Transverse colon (tissue), 4 donors: ENCODE data around the gene CRMP1. TPM values are rescaled to one million over a fixed set of nuclear protein-coding genes. Genes with fewer than 3 reads are reported as not detected.

Experiments used
- DNase-seq: peaks from one replicate; pipeline ENCODE4 v3.0.0-alpha.2; 2019
- H3K27ac ChIP-seq, 4 donors: fragments of 200-600 bp; sonication (generic); 2 replicates each; pipeline ENCODE4 v1.5.1; 2016 to 2018; ENCODE audit warnings: inconsistent platforms in 4 of 4
- H3K27me3 ChIP-seq: fragments of 200-600 bp; sonication (generic); 2 replicates; pipeline ENCODE4 v1.5.1; 2017; ENCODE audit warnings: inconsistent platforms
- H3K36me3 ChIP-seq, 4 donors: fragments of 200-600 bp; sonication (generic); 2 replicates each; pipeline ENCODE4 v1.5.1; 2017 to 2019; ENCODE audit warnings: inconsistent platforms in 4 of 4
- H3K4me1 ChIP-seq, 4 donors: fragments of 200-600 bp; sonication (generic); 2 replicates each; pipeline ENCODE4 v1.5.1; 2017 to 2020; ENCODE audit warnings: inconsistent platforms in 4 of 4
- H3K4me3 ChIP-seq, 4 donors: fragments of 200-600 bp; sonication (generic); 1 replicate in 1 of 4; 2 replicates in 3 of 4; pipeline versions ENCODE4 v1.5.1 to v1.6.1; 2017 to 2019; ENCODE audit warnings: inconsistent platforms in 4 of 4
- H3K9me3 ChIP-seq, 2 donors: fragments of 200-600 bp; sonication (generic); 2 replicates each; pipeline ENCODE4 v1.5.1; 2017 to 2019; ENCODE audit warnings: inconsistent platforms in 2 of 2
- CTCF ChIP-seq, 5 experiments: fragments of 200-600 bp in 3 of 5; fragments of 450-650 bp in 2 of 5; sonication (generic) in 3 of 5; IDR thresholded peaks; 1 replicate in 2 of 5; 2 replicates in 3 of 5; pipeline ENCODE4 v1.5.1; 2016 to 2017; ENCODE audit warnings: antibody characterized with exemption in 5 of 5, inconsistent platforms in 3 of 5, mild to moderate bottlenecking in 2 of 5, moderate library complexity in 1 of 5
- EP300 ChIP-seq: sonication (generic); formaldehyde crosslinking; IDR thresholded peaks from one replicate; pipeline ENCODE4 v1.6.1; 2017; ENCODE audit warnings: antibody characterized with exemption, low read depth
- POLR2A ChIP-seq: fragments of 450-650 bp; IDR thresholded peaks from one replicate; pipeline ENCODE4 v1.6.1; 2016; ENCODE audit warnings: antibody characterized with exemption, mild to moderate bottlenecking, moderate library complexity
- POLR2AphosphoS5 ChIP-seq, 3 donors: sonication (generic); formaldehyde crosslinking; IDR thresholded peaks; one replicate each; pipeline ENCODE4 v1.6.1; 2016; ENCODE audit warnings: antibody characterized with exemption in 3 of 3
- WGBS, 2 donors: methylation state at CpG; one replicate each; pipeline ENCODE4 v1.1.5; 2018; ENCODE audit warnings: low coverage in 1 of 2; 5-methylcytosine and 5-hydroxymethylcytosine counted together
- in situ Hi-C, 4 donors: fragments of 200-750 bp; cut with MboI; loops; one replicate each; pipeline versions ENCODE4 v1.15.0 to v1.15.1; 2017; ENCODE audit warnings: low sequenced_read_pairs in 3 of 4, low pct_ligation_motif_present in 1 of 4, low pct_unique_long_range_greater_than_20kb in 1 of 4
- intact Hi-C: fragments of 100-400 bp; cut with DNase I; formaldehyde crosslinking; loops from one replicate; pipeline ENCODE4 v1.15.1; 2023; ENCODE audit warnings: low total_unique reads
- total RNA-seq, 4 donors: library from RNA; depleted of rRNA; stranded (reverse); fragments of >200 nt; gene quantifications; one replicate each; pipeline ENCODE4 v1.1.0, GENCODE V29; 2016

Gene CRMP1
- total RNA-seq, 4 donors from 2014 or later, result 0.55 to 3.0 (median 2.1) TPM; not detected in 1

DNA sequence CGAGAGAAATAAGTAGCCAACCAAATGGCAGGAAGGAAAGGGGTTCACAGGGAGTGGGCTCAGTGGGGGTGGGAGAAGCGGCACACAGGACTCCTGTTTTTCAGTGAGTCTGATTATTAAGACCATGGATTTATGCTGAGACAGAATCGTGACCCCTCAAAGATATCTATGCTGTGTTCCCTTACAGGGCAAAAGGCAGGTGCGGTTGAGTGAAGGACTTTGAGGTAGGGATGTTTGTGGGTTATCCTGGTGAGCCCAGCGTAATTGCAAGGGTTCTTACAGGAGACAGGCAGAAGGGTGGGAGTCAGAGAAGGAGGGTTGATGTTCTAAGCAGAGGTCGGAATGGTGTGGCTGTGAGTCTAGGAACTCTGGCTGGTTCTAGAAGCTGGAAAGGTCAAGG, 108.9 kb downstream of the CRMP1 start:
- intact Hi-C loops (loop anchor here (5.0 kb wide), 1 partner anchor 398 kb away; no protein-coding TSS in a partner anchor), in situ Hi-C loops (no loop called here)
- no peak overlapping the region for H3K4me3 ChIP-seq
- H3K4me1 ChIP-seq, result no peaks in the 10 kb centered on the region
- WGBS, 2 donors, result 82 to 89% methylated on average over 3 to 6 of the region's 6 CpGs
- no peak for DNase-seq
- TF ChIP-seq POLR2AphosphoS5 (IDR thresholded peaks at IDR 0.05) (no peak), CTCF (IDR thresholded peaks at IDR 0.05) (no peak), POLR2A (no peak), EP300 (no peak)
- H3K27me3 ChIP-seq, result no peaks in the 10 kb centered on the region
- no peaks in the 10 kb centered on the region for H3K36me3 ChIP-seq
- H3K9me3 ChIP-seq, result no peaks in the 10 kb centered on the region
- no peak overlapping the region for H3K27ac ChIP-seq

GRCh38 chr4:5783486-5783885, 109.4 kb downstream of the CRMP1 start:
- Histone ChIP-seq H3K4me3 (no peak overlapping the region), H3K9me3 (no peaks in the 10 kb centered on the region), H3K36me3 (no peaks in the 10 kb centered on the region), H3K27me3 (no peaks in the 10 kb centered on the region), H3K27ac (no peak overlapping the region), H3K4me1 (no peaks in the 10 kb centered on the region)
- no peak for DNase-seq
- 83% methylated on average over 14 of the region's 14 CpGs; no CpG with 5 or more reads in 1 of the 2 donors for WGBS, 2 donors
- in situ Hi-C loops (no loop called here), intact Hi-C loops (loop anchor here (5.0 kb wide), 1 partner anchor 399 kb away; no protein-coding TSS in a partner anchor)
- TF ChIP-seq EP300 (no peak), POLR2A (no peak), POLR2AphosphoS5 (IDR thresholded peaks at IDR 0.05) (no peak), CTCF (IDR thresholded peaks at IDR 0.05) (no peak)

- intact Hi-C loops (loop anchor here (5.0 kb wide), 1 partner anchor 399 kb away; no protein-coding TSS in a partner anchor), in situ Hi-C loops (no loop called here)
- no peak for DNase-seq
- no peaks in the 10 kb centered on the region for H3K36me3 ChIP-seq
- no peaks in the 10 kb centered on the region for H3K9me3 ChIP-seq
- no peaks in the 10 kb centered on the region for H3K27me3 ChIP-seq
- 77 to 84% methylated on average over 5 to 6 of the region's 6 CpGs for WGBS, 2 donors
- no peaks in the 10 kb centered on the region for H3K4me1 ChIP-seq
- no peak overlapping the region for H3K27ac ChIP-seq
- H3K4me3 ChIP-seq, result no peak overlapping the region
- no peak for TF ChIP-seq CTCF (IDR thresholded peaks at IDR 0.05)
- no peak for TF ChIP-seq POLR2A
- TF ChIP-seq EP300, result no peak
- TF ChIP-seq POLR2AphosphoS5 (IDR thresholded peaks at IDR 0.05), result no peak
Measured at GRCh38 chr4:5782829-5783476, 109.9 kb downstream of the CRMP1 start.

DNA sequence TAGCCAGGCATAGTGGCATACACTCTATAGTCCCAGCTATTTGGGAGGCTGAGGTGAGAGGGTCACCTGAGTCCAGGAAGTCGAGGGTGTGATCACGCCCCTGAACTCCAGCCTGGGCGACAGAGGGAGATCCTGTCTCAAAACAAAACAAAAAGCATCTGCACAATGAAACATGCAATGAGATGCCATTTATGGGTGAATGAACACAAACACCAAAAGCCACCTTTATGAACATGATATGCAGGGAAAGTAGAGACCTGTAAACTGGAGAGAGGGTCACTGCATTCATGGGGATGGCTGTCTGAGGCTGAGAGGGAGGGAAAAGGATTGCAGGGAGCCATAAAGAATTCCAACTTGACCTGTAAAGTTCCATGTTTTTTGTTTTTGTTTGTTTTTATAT, 111.2 kb downstream of the CRMP1 start:
- Histone ChIP-seq H3K4me1 (no peaks in the 10 kb centered on the region), H3K27me3 (no peaks in the 10 kb centered on the region), H3K4me3 (no peak overlapping the region), H3K9me3 (peaks cover 2 to 6% of the 10 kb centered on the region in 2 donors), H3K36me3 (peaks cover 0 to 3% (median 0%) of the 10 kb centered on the region in 4 donors), H3K27ac (no peak overlapping the region)
- WGBS, 2 donors, result 78% methylated on average over 3 of the region's 3 CpGs; no CpG with 5 or more reads in 1 of the 2 donors
- in situ Hi-C loops (no loop called here), intact Hi-C loops (loop anchor here (5.0 kb wide), 1 partner anchor 401 kb away; no protein-coding TSS in a partner anchor)
- TF ChIP-seq EP300 (no peak), POLR2A (no peak), CTCF (IDR thresholded peaks at IDR 0.05) (no peak), POLR2AphosphoS5 (IDR thresholded peaks at IDR 0.05) (no peak)
- DNase-seq, result no peak
